IMR-90 (cell line): ENCODE results near the gene PCID2. TPM values are rescaled to one million over a fixed set of nuclear protein-coding genes. Genes with fewer than 3 reads are reported as not detected.

Source experiments
- ATAC-seq: fragments of 200-7000 bp; cut with Tn5 transposase; 2 replicates; pipeline ENCODE4 v1.9.1; 2020; ENCODE audit warnings: low read depth, mild to moderate bottlenecking, moderate library complexity
- BruUV-seq: library from RNA; stranded (reverse); fragments of 400-500 nt; replicated peaks from 2 replicates; lab custom pipeline; 2021; lab: Mats Ljungman, UMichigan
- CTCF ChIA-PET: fragments of 300-600 bp; formaldehyde crosslinking; extraction: SDS; loops from one replicate; lab custom pipeline; 2021; ENCODE audit warnings: antibody characterized with exemption; lab: Yijun Ruan, JAX
- POLR2A ChIA-PET: fragments of 300-600 bp; sonication (Branson Sonifier 250); formaldehyde crosslinking; loops from one replicate; lab custom pipeline; 2022; ENCODE audit warnings: antibody characterized with exemption; ENCODE audit not compliant: unreplicated experiment; lab: Charles Lee
- DNase-seq: peaks from one replicate; pipeline ENCODE4 v3.0.0; 2013
- H2AFZ ChIP-seq: replicated peaks from 2 replicates; pipeline ENCODE3; 2013; ENCODE audit warnings: low read length, mild to moderate bottlenecking; ENCODE audit not compliant: poor library complexity
- H2AK5ac ChIP-seq: 2 replicates; pipeline ENCODE4 v1.6.1; 2013; ENCODE audit warnings: low read depth, low read length, inconsistent platforms
- H2AK9ac ChIP-seq: replicated peaks from 2 replicates; pipeline ENCODE3; 2013; ENCODE audit warnings: mild to moderate bottlenecking, low read depth, low read length, moderate library complexity; ENCODE audit not compliant: poor library complexity
- H2BK120ac ChIP-seq: 2 replicates; pipeline ENCODE4 v1.6.1; 2013; ENCODE audit warnings: low read depth, low read length, inconsistent platforms
- H2BK15ac ChIP-seq: 3 replicates; pipeline ENCODE4 v1.6.1; 2013; ENCODE audit warnings: low read depth, low read length, inconsistent platforms
- H2BK20ac ChIP-seq: 2 replicates; pipeline ENCODE4 v1.6.1; 2013; ENCODE audit warnings: low read depth, mild to moderate bottlenecking, inconsistent platforms, low read length, moderate library complexity
- H2BK5ac ChIP-seq: 2 replicates; pipeline ENCODE4 v1.6.1; 2013; ENCODE audit warnings: mild to moderate bottlenecking, low read depth, low read length, inconsistent platforms; ENCODE audit not compliant: poor library complexity, severe bottlenecking
- H3K14ac ChIP-seq: replicated peaks from 2 replicates; pipeline ENCODE4 v1.6.1; 2013; ENCODE audit warnings: low read depth, low read length, inconsistent platforms
- H3K18ac ChIP-seq: 2 replicates; pipeline ENCODE4 v1.6.1; 2013; ENCODE audit warnings: low read depth, low read length, control low read depth
- H3K23ac ChIP-seq: 2 replicates; pipeline ENCODE4 v1.6.1; 2013; ENCODE audit warnings: low read depth, low read length, inconsistent platforms
- H3K27ac ChIP-seq: 2 replicates; pipeline ENCODE4 v1.5.1; 2013; ENCODE audit warnings: mild to moderate bottlenecking, control low read depth, low read length; ENCODE audit not compliant: insufficient read depth
- H3K27me3 ChIP-seq: 2 replicates; pipeline ENCODE4 v1.6.1; 2013; ENCODE audit warnings: low read length; ENCODE audit not compliant: control insufficient read depth, insufficient read depth
- H3K36me3 ChIP-seq: 2 replicates; pipeline ENCODE4 v1.6.1; 2013; ENCODE audit warnings: low read length, mixed read lengths; ENCODE audit not compliant: control insufficient read depth, insufficient read depth
- H3K4ac ChIP-seq: 2 replicates; pipeline ENCODE4 v1.6.1; 2013; ENCODE audit warnings: low read depth, low read length, inconsistent platforms
- H3K4me1 ChIP-seq: 2 replicates; pipeline ENCODE4 v1.6.1; 2013; ENCODE audit warnings: low read length, mixed read lengths; ENCODE audit not compliant: control insufficient read depth, insufficient read depth
- H3K4me2 ChIP-seq: 2 replicates; pipeline ENCODE4 v1.6.1; 2013; ENCODE audit warnings: low read depth, mild to moderate bottlenecking, control low read depth, low read length, moderate library complexity
- H3K4me3 ChIP-seq: 2 replicates; pipeline ENCODE4 v1.5.1; 2013; ENCODE audit warnings: low read depth, mild to moderate bottlenecking, control low read depth, low read length, moderate library complexity; ENCODE audit not compliant: insufficient read depth
- H3K56ac ChIP-seq: 2 replicates; pipeline ENCODE4 v1.6.1; 2013; ENCODE audit warnings: low read length, inconsistent platforms; ENCODE audit not compliant: insufficient read depth; ENCODE audit errors: extremely low read depth
- H3K79me1 ChIP-seq, 2 experiments: 2 replicates each; pipeline ENCODE4 v1.6.1; 2013; ENCODE audit warnings: low read length in 2 of 2, inconsistent platforms in 1 of 2, low read depth in 1 of 2
- H3K9ac ChIP-seq: 2 replicates; pipeline ENCODE4 v1.6.1; 2013; ENCODE audit warnings: low read depth, low read length, control low read depth
- H3K9me1 ChIP-seq: 2 replicates; pipeline ENCODE4 v1.6.1; 2013; ENCODE audit warnings: low read length, inconsistent platforms; ENCODE audit not compliant: insufficient read depth
- H3K9me3 ChIP-seq: 2 replicates; pipeline ENCODE4 v1.6.1; 2013; ENCODE audit warnings: low read length; ENCODE audit not compliant: control insufficient read depth, insufficient read depth
- H4K20me1 ChIP-seq: 2 replicates; pipeline ENCODE4 v1.6.1; 2013; ENCODE audit warnings: low read length, inconsistent platforms; ENCODE audit not compliant: insufficient read depth
- H4K5ac ChIP-seq: 2 replicates; pipeline ENCODE4 v1.6.1; 2013; ENCODE audit warnings: mild to moderate bottlenecking, low read depth, low read length, control low read depth
- H4K8ac ChIP-seq, 2 experiments: 2 replicates each; pipeline ENCODE4 v1.6.1; 2013; ENCODE audit warnings: low read depth in 2 of 2, low read length in 2 of 2, control low read depth in 1 of 2, inconsistent platforms in 1 of 2
- H4K91ac ChIP-seq: 2 replicates; pipeline ENCODE4 v1.6.1; 2013; ENCODE audit warnings: low read depth, low read length, inconsistent platforms; ENCODE audit not compliant: insufficient read depth
- RCOR1 ChIP-seq: IDR thresholded peaks from 2 replicates; pipeline ENCODE4 v1.6.1; 2012; ENCODE audit warnings: mild to moderate bottlenecking, low read length, improper control_type of control experiment; ENCODE audit not compliant: insufficient replicate concordance
- WGBS, 2 experiments: methylation state at CpG; one replicate each; pipeline versions ENCODE4 v1.1.5 to v1.1.7; 2013; ENCODE audit warnings: missing lambda C conversion rate in 2 of 2; ENCODE audit not compliant: insufficient read length in 1 of 2; ENCODE audit errors: extremely low coverage in 2 of 2; 5-methylcytosine and 5-hydroxymethylcytosine counted together
- dilution Hi-C: fragments of 300-500 bp; cut with HindIII; formaldehyde crosslinking; loops from one replicate; pipeline ENCODE4 v1.14.3; 2018; ENCODE audit warnings: low sequenced_read_pairs; ENCODE audit not compliant: unreplicated experiment
- in situ Hi-C: fragments of 300-500 bp; cut with MboI; formaldehyde crosslinking; loops from 3 replicates; pipeline ENCODE4 v1.14.3; 2019; ENCODE audit warnings: low sequenced_read_pairs, inconsistent platforms, mixed read lengths
- intact Hi-C: fragments of 100-400 bp; cut with micrococcal nuclease; formaldehyde crosslinking; loops from 2 replicates; pipeline ENCODE4 v1.10.0; 2022
- polyA plus RNA-seq, 3 experiments: library from polyadenylated mRNA; depleted of rRNA; stranded (reverse); fragments of >200 nt; gene quantifications; 2 replicates each; pipeline ENCODE4 v1.2.3, GENCODE V29; 2012; ENCODE audit warnings: low replicate concordance in 1 of 3
- total RNA-seq: library from RNA; depleted of rRNA; stranded (reverse); fragments of >200 nt; gene quantifications from 2 replicates; pipeline ENCODE4 v1.2.3, GENCODE V29; 2012

Gene PCID2
- total and polyA plus RNA-seq, 2 of the 4 experiments (the other 2 are of a cell fraction), result 83.5 to 90.9 TPM

DNA sequence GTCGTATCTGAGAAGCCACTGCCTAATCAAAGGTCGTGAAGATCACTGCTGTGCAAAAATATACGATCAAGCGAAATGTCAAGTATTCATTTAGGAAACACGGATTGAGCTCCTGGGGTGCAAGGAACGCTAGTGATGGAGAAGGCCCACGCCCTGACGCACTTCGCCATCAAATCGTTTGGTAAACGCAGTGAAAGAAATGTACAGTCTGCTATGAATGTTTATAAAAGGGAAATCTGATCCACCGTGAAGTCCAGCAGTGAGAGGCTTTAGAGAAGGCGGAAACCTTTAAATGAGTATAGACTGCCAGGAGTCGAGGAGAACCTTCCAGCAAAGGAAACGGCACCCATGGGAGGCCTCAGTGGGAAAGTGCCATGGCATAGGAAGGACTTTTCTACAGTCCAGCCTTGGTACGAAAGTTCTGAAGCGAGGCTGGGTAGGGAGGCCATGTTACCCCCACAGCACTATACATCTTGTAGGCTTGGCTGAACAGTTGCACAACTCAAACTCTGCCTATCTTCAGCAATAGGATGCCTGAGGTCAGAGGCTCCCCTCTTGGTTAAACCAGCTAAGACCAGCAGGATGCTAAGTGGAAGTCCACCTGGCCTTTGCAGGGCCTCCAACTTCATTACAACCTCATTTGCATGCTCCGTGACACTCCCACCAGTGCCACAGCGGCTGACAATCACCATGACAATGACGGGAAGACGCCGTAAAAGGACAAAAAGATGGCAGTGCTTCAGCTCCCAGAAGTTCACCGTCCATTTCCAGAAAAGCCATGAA is 20.4 kb downstream of the PCID2 start:
- H3K36me3 ChIP-seq, result peaks cover 45% of the 10 kb centered on the region
- dilution Hi-C loops, result no loop called here

More for the DNA sequence above, 20.4 kb downstream of the PCID2 start:
- no peak for TF ChIP-seq RCOR1
- ChIA-PET CTCF (interaction anchor here (0.9 kb wide), 1 partner anchor 9 kb away, joined by 3 read pairs; no protein-coding TSS in a partner anchor), POLR2A (interaction anchor here (1.3 kb wide), 1 partner anchor 21 kb away, joined by 4 read pairs; the partner anchor contains the start of genes CUL4A and PCID2)
- Histone ChIP-seq H2BK5ac (peak overlapping the region; percentile 100), H3K4me1 (peaks cover 27% of the 10 kb centered on the region), H3K9me3 (peaks cover 7% of the 10 kb centered on the region; the same call in 1 of the 2 replicates), H4K91ac (peak overlapping the region; percentile 99), H4K5ac (peak overlapping the region; percentile 96), H2AK5ac (peak overlapping the region; percentile 100), H4K20me1 (no peaks in the 10 kb centered on the region), H3K14ac (peak overlapping the region; percentile 90), H2AK9ac (peak overlapping the region; percentile 89), H2BK20ac (peak overlapping the region; percentile 100), H2AFZ (no peak overlapping the region), H4K8ac (peak overlapping the region; percentile 77 to 87), H3K18ac (peak overlapping the region; percentile 97), H3K23ac (peak overlapping the region; percentile 92), H3K79me1 (peaks cover 42 to 75% of the 10 kb centered on the region in 2 experiments), H3K56ac (peak overlapping the region; percentile 97), H2BK15ac (peak overlapping the region; percentile 95), H3K9me1 (peaks cover 19% of the 10 kb centered on the region), H3K4me3 (no peak overlapping the region), H3K4me2 (no peak overlapping the region; the same call in 1 of the 2 replicates), H3K27me3 (no peaks in the 10 kb centered on the region), H2BK120ac (peak overlapping the region; percentile 100), H3K9ac (no peak overlapping the region), H3K27ac (peak overlapping the region; percentile 93), H3K4ac (peak overlapping the region; percentile 99)
- in situ Hi-C loops, result no loop called here
- DNase-seq (peak; percentile 33), ATAC-seq (no peak)
- WGBS, 2 experiments, result 92% methylated on average over 13 of the region's 23 CpGs; no CpG with 5 or more reads in 1 of the 2 experiments
- intact Hi-C loops, result loop anchor here (1.0 kb wide), 1 partner anchor 10 kb away; no protein-coding TSS in a partner anchor
- BruUV-seq, result no TSS peak
